Epithelial cell of esophagus (primary cell): Measurements from ENCODE around the gene FLYWCH1.

Source experiments
- DNase-seq: peaks from one replicate; pipeline ENCODE4 v3.0.0; 2010; ENCODE audit warnings: low read depth
- H3K4me3 ChIP-seq: 2 replicates; pipeline ENCODE4 v1.5.1; 2011; ENCODE audit warnings: mild to moderate bottlenecking, low read length, control low read depth
- TF ChIP-seq, protein P1 (sequence below): IDR thresholded peaks from 2 replicates; pipeline ENCODE4 v1.5.1; 2011; ENCODE audit warnings: low read depth, mild to moderate bottlenecking, low read length, control low read depth, inconsistent platforms; ENCODE audit not compliant: insufficient read depth; ENCODE audit errors: missing control alignments

Gene FLYWCH1

DNA sequence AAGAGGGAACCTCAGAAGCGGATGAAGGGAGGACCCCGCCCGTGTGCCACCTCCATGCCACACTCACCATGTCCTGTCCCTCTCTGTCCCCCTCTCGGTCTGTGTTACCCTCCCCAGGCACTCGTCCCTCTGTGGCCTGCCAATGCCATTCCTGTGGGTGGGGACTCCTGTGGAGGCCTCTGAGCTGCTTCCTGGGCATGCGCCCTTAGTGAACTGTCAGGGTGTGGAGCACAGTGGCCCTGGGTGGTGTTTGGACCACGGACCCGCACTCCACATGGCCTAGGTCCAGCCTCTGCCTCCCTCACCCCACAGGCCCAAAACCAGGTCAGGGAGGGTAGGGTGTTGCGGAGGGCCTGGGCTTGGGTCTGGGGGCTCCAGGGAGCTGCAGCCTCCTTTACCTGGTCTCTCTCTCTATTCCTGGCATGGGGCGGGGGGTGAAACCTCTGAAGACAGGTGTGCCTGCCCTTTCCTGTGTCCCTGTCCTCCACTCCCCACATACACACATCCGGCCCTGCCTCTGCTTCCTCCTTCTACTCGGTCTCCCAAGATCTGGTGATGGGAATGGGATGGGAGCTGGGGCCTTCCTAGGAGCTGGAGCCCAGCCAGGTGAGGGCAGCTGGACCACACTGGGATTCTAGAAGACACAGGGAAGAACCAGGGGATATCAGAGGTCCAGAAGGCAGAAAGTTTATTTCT lies 80.0 kb downstream of the FLYWCH1 start:
- TF ChIP-seq, protein P1, sequence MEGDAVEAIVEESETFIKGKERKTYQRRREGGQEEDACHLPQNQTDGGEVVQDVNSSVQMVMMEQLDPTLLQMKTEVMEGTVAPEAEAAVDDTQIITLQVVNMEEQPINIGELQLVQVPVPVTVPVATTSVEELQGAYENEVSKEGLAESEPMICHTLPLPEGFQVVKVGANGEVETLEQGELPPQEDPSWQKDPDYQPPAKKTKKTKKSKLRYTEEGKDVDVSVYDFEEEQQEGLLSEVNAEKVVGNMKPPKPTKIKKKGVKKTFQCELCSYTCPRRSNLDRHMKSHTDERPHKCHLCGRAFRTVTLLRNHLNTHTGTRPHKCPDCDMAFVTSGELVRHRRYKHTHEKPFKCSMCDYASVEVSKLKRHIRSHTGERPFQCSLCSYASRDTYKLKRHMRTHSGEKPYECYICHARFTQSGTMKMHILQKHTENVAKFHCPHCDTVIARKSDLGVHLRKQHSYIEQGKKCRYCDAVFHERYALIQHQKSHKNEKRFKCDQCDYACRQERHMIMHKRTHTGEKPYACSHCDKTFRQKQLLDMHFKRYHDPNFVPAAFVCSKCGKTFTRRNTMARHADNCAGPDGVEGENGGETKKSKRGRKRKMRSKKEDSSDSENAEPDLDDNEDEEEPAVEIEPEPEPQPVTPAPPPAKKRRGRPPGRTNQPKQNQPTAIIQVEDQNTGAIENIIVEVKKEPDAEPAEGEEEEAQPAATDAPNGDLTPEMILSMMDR, result no peak
- no peak for DNase-seq
- H3K4me3 ChIP-seq, result no peak overlapping the region

DNA sequence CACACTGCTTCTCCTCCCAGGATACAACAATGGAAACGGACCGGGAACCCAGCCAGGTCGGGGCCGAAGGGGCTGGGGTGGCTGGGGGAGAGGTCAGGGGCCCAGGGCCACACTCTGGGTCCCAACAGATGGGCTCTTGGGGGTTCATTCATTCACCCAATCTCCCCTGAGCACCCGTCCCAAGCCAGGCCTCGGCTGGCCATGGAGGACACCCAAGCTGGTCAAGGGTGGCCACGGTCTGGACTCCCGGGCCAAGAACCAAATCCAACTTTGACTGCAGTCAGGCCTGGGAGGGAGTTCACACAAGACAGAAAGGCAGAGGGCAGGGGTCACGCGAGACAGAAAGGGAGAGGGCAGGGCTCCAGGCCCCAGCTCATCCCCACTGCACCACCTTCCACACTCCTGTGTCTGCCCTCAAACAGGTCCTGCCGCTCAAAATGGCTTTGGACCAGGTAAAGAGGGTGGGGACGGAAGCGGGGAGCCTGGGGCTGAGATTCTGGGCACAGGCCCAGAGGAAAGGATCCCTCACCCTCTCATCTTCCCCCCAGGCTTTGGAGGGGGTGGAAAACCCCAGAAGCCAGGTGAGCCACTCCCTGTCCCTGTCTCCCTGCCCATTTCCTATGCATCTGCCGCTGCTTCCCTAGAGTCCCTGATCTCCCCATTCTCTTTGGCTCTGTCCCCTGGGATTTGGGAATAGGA lies 80.8 kb downstream of the FLYWCH1 start:
- TF ChIP-seq, protein P1, result no peak
- no peak overlapping the region for H3K4me3 ChIP-seq
- peak; percentile 77 for DNase-seq

DNA sequence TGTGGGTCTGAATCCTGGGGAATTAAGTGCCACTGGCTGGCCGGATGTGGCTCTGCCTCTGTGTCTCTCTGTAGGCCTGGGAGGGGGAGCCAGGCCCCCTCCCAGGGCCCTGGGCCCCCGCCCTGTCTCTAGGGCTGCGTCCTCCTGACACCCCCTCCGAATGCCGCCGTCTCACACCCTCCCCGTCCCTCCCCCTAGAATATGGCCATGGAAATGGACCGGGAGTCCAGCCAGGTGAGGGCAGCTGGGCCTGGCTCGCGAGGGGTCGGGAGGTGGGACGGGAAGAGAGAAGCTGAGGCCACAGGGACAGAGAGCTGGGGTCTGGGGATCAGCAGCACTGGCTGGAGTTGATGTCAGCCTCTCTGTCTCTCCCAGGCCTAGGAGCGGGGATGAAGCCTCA lies 84.6 kb downstream of the FLYWCH1 start:
- DNase-seq, result no peak
- TF ChIP-seq, protein P1, result no peak
- no peak overlapping the region for H3K4me3 ChIP-seq

DNA sequence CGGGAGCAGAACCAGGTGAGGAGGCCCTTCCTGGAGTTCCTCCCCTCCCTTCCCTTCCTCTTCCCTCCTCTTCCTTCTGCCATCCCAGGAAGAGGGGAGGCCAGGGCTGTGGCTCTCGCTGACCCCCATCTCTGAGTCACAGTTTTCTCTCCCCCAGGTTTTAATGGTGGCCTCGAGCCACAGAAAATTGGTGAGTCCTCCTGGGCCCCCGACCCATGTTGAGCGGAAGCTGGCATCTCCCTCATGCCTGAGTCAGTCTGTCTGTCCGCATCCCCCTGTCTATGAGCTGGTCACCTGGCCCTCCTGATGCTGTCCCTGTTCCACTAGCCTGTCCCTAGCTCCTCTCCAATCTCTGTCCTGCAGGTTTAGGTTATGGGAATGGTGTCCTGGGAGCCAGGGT lies 88.2 kb downstream of the FLYWCH1 start:
- DNase-seq, result no peak

DNA sequence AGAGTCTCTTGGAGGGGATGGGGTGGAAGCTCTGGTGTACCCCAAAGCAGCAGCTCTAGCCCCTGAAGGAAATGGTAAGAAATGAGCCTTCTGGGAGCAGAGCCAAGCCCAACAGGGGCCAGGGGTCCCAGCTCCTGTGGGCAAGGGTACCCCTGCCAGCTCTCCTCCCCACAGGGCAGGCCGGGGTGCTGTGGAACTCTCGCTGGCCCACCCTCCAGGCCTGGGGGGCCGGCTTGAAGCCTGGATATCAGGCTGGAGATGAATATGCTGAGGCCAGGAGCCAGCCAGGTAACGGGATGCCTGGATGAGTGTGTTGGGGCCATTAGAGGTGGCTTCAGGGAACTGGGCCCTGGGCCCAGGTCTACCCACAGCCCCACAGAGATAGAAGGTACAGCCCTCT lies 88.8 kb downstream of the FLYWCH1 start:
- no peak overlapping the region for H3K4me3 ChIP-seq
- no peak for DNase-seq
- TF ChIP-seq, protein P1, result no peak

More for the DNA sequence above, 88.2 kb downstream of the FLYWCH1 start:
- no peak overlapping the region for H3K4me3 ChIP-seq
- TF ChIP-seq, protein P1, result no peak
